SU-DHL-6 (cell line): Measurements from ENCODE around the gene GRID1.

Experiments
- CTCF ChIP-seq: fragments of 200-600 bp; sonication (generic); IDR thresholded peaks from one replicate; pipeline ENCODE4 v1.5.1; 2017; ENCODE audit warnings: antibody characterized with exemption, mild to moderate bottlenecking, low read length, moderate library complexity; ENCODE audit not compliant: insufficient read depth, poor library complexity, severe bottlenecking
- EZH2phosphoT487 ChIP-seq: fragments of 200-600 bp; sonication (generic), shearing (Covaris generic); conservative IDR thresholded peaks from 2 replicates; pipeline ENCODE4 v1.6.1; 2018; ENCODE audit warnings: mild to moderate bottlenecking, antibody characterized with exemption, low read length, moderate library complexity, mixed read lengths

DNA sequence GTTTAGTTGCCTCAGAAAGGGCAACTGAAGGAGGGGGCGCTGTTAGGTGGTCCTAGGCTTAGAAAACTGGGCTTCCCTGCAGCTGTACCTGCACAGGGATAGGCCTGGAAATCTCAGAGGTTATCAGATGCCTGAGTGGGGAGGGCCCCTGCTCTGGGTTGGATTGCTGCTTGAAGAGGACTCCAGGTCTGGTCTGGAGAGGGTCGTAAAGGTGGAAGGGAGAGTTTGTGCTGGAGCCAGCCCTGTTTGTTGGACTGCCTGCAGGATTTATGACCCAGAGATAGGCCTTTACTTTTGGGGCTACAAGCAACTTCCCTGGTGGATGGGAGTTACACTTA lies 765.9 kb downstream of the GRID1 start:
- no peak for TF ChIP-seq CTCF
- no peak for TF ChIP-seq EZH2phosphoT487
